ENCODE data around the gene OPHN1. TPM values are rescaled to one million over a fixed set of nuclear protein-coding genes. Genes with fewer than 3 reads are reported as not detected.

OPHN1 gene
- total RNA-seq, 1 donor, result 6.9 TPM

- Histone ChIP-seq H3K27ac (ENCODE audit: low read depth, low read length) (no peak overlapping the region), H3K4me3 (ENCODE audit: insufficient read depth, low read length) (no peak overlapping the region), H3K27me3 (ENCODE audit: insufficient read depth, low read length) (no peaks in the 10 kb centered on the region), H3K4me2 (ENCODE audit: insufficient read depth, low read length) (no peak overlapping the region), H2AFZ (ENCODE audit: low read length) (no peak overlapping the region), H3K4me1 (ENCODE audit: insufficient read depth, low read length) (peaks cover 3% of the 10 kb centered on the region), H3K36me3 (ENCODE audit: insufficient read depth, low read length) (no peaks in the 10 kb centered on the region), H3K79me2 (ENCODE audit: insufficient read depth, low read length) (no peaks in the 10 kb centered on the region), H3K9me3 (ENCODE audit: low read depth, low read length) (no peaks in the 10 kb centered on the region), H4K20me1 (ENCODE audit: insufficient read depth, low read length) (no peaks in the 10 kb centered on the region)
- no peak for TF ChIP-seq CTCF (IDR thresholded peaks at IDR 0.05; ENCODE audit: extremely low read depth, low read depth, low read length)
- no peak for DNase-seq (ENCODE audit: insufficient read length, low spot score, missing footprints)
Observed at GRCh38 chrX:68463880-68464279, 30.6 kb upstream of the OPHN1 start.

- Histone ChIP-seq H3K79me2 (ENCODE audit: insufficient read depth, low read length) (no peaks in the 10 kb centered on the region), H3K36me3 (ENCODE audit: insufficient read depth, low read length) (no peaks in the 10 kb centered on the region), H3K27me3 (ENCODE audit: insufficient read depth, low read length) (no peaks in the 10 kb centered on the region), H4K20me1 (ENCODE audit: insufficient read depth, low read length) (no peaks in the 10 kb centered on the region), H3K9me3 (ENCODE audit: low read depth, low read length) (no peaks in the 10 kb centered on the region), H3K4me1 (ENCODE audit: insufficient read depth, low read length) (peaks cover 3% of the 10 kb centered on the region), H2AFZ (ENCODE audit: low read length) (peak overlapping the region; percentile 62), H3K4me2 (ENCODE audit: insufficient read depth, low read length) (peak overlapping the region; percentile 64), H3K27ac (ENCODE audit: low read depth, low read length) (peak overlapping the region; percentile 52), H3K4me3 (ENCODE audit: insufficient read depth, low read length) (peak overlapping the region; percentile 48)
- no peak for DNase-seq (ENCODE audit: insufficient read length, low spot score, missing footprints)
- TF ChIP-seq CTCF (IDR thresholded peaks at IDR 0.05; ENCODE audit: extremely low read depth, low read depth, low read length), result peak; percentile 51
Observed at GRCh38 chrX:68462653-68463052, 29.4 kb upstream of the OPHN1 start.

- DNase-seq (ENCODE audit: insufficient read length, low spot score, missing footprints), result no peak
- Histone ChIP-seq H3K27ac (ENCODE audit: low read depth, low read length) (peak overlapping the region; percentile 52), H4K20me1 (ENCODE audit: insufficient read depth, low read length) (no peaks in the 10 kb centered on the region)
Observed at GRCh38 chrX:68462197-68462596, 28.9 kb upstream of the OPHN1 start.

GRCh38 chrX:68461576-68461975 lies 28.3 kb upstream of the OPHN1 start:
- TF ChIP-seq CTCF (IDR thresholded peaks at IDR 0.05; ENCODE audit: extremely low read depth, low read depth, low read length), result no peak
- Histone ChIP-seq H4K20me1 (ENCODE audit: insufficient read depth, low read length) (no peaks in the 10 kb centered on the region), H2AFZ (ENCODE audit: low read length) (no peak overlapping the region), H3K27me3 (ENCODE audit: insufficient read depth, low read length) (no peaks in the 10 kb centered on the region), H3K9me3 (ENCODE audit: low read depth, low read length) (no peaks in the 10 kb centered on the region), H3K4me3 (ENCODE audit: insufficient read depth, low read length) (no peak overlapping the region), H3K79me2 (ENCODE audit: insufficient read depth, low read length) (no peaks in the 10 kb centered on the region), H3K36me3 (ENCODE audit: insufficient read depth, low read length) (no peaks in the 10 kb centered on the region), H3K4me2 (ENCODE audit: insufficient read depth, low read length) (no peak overlapping the region), H3K27ac (ENCODE audit: low read depth, low read length) (no peak overlapping the region), H3K4me1 (ENCODE audit: insufficient read depth, low read length) (peaks cover 3% of the 10 kb centered on the region)
- no peak for DNase-seq (ENCODE audit: insufficient read length, low spot score, missing footprints)

More at GRCh38 chrX:68462197-68462596, 28.9 kb upstream of the OPHN1 start:
- no peaks in the 10 kb centered on the region for H3K79me2 ChIP-seq (ENCODE audit: insufficient read depth, low read length)
- no peaks in the 10 kb centered on the region for H3K9me3 ChIP-seq (ENCODE audit: low read depth, low read length)
- peak overlapping the region; percentile 64 for H3K4me2 ChIP-seq (ENCODE audit: insufficient read depth, low read length)
- H3K4me1 ChIP-seq (ENCODE audit: insufficient read depth, low read length), result peaks cover 3% of the 10 kb centered on the region
- no peak for TF ChIP-seq CTCF (IDR thresholded peaks at IDR 0.05; ENCODE audit: extremely low read depth, low read depth, low read length)
- no peaks in the 10 kb centered on the region for H3K27me3 ChIP-seq (ENCODE audit: insufficient read depth, low read length)
- H3K4me3 ChIP-seq (ENCODE audit: insufficient read depth, low read length), result no peak overlapping the region
- no peaks in the 10 kb centered on the region for H3K36me3 ChIP-seq (ENCODE audit: insufficient read depth, low read length)
- H2AFZ ChIP-seq (ENCODE audit: low read length), result no peak overlapping the region
